GM19099 (cell line): Measurements from ENCODE around the gene EP400.

Experiments
- POLR2A ChIP-seq: IDR thresholded peaks from 3 replicates; pipeline ENCODE4 v1.6.1; 2011; ENCODE audit warnings: low read depth; ENCODE audit not compliant: insufficient read length; ENCODE audit errors: extremely low read depth

Gene EP400

DNA sequence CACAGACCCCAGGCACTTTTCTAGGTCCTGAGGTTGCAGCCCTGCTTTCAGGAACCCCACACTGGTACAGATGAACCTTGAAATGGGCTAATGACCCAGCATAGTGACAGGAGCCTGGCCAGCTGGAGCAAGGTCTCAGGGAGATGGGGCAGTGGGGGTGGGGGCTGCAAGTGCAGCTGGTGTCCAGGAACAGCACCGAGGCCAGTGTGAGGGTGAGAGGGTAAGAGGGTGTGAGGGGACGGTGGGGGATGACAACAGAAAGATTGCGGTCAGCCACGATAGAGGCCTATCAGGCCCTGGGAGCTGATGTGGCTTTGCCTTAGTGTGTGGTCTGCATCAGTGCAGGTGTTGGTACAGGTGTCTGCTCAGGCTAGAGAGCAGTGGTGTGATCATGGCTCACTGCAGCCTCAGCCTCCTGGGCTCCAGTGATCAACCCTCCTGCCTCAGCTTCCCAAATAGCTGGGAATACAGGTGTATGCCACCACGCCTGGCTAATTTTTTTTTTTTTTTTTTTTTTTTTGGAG, 59.7 kb downstream of the EP400 start:
- no peak for TF ChIP-seq POLR2A

DNA sequence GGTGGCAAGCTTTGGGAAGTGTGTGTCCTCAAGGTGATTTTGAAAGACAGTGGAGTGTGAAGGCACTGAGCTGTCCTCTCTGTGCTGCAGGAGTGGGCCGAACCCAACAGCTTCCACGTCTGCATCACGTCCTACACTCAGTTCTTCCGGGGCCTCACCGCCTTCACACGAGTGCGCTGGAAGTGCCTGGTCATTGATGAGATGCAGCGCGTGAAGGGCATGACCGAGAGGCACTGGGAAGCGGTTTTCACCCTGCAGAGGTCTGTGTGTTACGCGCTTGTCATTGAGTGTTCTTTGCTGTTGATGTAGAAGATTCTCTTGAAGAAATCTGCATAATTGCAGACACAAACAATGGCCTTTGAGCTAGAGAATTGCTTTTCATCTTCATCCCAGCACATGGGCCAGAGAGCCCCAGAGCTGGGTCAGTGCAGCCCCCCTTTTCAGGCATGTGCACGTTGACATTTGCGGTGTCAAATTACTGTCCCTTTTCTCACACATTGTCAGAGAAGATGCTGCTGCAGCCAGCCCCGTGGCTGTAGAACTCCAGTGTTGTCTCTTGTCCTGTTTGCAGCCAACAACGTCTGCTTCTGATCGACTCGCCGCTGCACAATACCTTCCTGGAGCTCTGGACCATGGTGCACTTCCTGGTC, 63.3 kb downstream of the EP400 start:
- TF ChIP-seq POLR2A: no peak

DNA sequence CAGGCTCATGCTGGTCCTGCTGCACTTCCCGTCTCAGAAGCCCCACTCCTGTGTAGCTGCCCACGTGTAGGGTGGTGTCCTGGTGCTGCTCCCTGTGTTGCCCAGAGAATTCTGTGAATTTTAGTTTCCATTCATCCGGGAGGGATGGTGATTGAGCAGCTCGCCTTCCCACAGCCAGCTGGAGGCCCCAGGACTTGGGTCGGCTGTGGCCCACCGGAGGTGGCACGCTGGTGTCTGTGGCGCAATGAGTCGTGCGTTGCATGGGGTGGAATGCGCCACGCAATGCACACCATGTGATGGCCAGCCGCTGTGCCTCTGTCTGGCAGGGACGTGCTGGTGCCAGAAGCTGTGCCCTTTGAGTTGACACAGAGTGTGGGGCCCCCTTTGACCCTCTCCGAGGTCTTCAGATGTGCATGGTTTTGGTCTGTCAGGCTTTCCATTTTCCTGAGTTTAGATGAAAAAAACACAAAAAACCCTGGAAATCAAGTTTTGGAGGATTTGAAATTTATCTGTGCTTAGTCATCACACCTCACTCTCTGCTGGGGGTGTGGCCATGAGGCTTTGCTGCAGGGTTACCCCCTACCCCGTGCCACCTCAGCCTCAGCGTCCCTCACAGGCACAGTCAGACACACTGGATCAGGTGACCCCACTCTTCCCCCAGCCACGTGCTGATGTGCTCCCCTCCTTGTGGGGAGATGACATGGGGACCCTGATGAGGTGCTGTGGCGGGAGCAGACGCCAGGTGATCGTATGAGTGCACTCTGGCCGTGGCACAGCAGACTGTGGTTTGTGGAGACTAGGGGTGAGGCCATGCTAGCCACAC, 64.6 kb downstream of the EP400 start:
- no peak for TF ChIP-seq POLR2A

DNA sequence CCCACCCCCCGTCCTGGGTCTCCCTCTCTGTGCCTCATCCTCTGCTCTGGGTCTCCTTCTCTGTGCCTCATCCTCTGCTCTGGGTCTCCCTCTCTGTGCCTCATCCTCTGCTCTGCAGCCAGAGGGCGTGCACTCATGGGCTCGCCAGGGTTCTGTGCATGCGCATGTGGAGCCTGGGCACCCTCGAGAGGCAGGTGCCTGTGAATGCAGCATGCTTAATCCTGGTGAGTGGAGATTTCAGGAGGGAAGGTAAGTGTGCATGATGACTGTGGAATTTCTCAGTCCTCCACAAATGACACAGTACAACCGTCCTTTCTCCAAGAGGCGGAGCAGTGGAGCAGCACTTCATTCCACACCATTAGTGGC, 65.2 kb downstream of the EP400 start:
- no peak for TF ChIP-seq POLR2A

DNA sequence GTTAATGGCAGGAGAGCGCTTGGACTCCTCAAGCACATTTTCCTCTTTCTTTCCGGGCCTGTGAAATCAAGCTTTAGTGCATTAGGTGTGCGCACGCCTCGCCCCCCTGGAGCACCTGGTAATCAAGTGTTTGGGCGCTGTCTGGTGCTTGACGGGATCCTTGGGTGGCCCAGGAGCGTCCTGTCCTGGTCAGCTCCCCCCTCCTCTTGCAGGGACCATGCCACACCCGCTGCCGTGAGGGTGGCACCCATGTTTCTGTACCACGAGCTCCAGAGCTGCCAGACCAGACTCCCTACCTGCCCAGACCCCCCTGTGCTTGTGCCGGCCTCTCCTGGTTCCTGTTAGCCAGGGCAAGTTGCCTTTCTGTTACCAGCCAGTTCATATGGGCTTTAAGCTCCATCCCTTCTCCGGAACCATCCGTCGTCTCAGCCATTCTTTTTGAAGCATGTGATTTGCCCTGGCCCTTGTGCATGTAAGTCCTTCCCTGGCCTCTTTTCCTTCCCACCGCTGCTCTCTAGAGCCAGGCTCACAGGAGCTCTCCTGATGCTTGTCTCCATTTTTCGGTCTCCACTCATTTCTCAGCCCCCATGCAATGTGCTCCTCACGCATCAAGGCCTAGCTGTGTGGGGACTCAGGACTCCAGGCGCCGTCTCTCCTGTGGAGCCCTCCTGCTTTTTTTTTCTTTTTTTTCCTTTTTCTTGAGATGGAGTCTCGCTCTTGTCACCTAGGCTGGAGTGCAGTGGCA, 66.1 kb downstream of the EP400 start:
- no peak for TF ChIP-seq POLR2A

DNA sequence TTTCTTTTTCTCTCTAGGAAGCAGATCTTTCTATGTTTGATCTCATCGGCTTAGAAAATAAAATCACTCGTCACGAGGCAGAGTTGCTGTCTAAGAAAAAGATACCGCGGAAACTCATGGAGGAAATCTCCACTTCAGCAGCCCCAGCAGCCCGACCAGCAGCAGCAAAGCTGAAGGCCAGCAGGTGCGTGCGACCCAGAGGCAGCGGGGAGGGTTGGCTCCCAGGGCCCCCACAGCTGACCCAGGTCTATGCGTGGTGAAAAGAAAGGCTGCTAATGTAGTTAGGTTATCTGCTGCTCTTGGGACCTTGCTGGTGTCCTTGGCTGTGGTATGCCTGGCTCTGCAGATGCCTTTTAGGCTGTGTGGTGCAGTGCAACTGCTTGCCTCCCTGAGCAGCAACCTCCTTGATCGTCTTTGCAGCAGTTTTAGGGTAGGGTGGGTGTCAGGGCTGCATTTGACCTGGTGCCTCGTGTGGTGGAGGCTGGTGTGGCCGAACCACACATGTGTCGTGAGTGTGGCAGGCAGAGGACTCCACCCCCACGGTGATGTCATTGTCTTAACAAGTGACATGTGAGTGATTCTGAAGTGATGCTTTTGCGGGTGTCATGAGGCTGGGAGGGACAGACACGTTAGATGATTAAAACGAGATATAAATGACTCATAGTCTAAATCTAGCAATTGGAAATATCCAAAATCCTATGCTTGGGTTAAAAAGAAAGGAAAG, 68.6 kb downstream of the EP400 start:
- TF ChIP-seq POLR2A: no peak

DNA sequence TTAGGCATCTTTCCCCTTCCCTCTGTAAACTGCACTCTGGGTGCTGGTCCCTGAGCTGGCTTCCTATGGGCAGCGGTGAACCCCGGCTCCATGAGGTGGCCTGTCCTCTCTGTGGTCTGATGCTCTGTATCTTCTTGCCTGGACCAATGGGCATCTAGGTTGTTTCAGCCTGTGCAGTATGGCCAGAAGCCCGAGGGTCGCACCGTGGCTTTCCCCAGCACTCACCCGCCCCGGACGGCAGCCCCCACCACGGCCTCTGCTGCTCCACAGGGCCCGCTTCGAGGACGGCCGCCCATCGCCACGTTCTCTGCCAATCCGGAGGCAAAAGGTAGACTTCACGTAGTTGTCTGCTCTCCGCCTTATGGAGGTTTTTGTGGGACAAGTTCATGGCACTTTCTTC, 70.1 kb downstream of the EP400 start:
- no peak for TF ChIP-seq POLR2A

DNA sequence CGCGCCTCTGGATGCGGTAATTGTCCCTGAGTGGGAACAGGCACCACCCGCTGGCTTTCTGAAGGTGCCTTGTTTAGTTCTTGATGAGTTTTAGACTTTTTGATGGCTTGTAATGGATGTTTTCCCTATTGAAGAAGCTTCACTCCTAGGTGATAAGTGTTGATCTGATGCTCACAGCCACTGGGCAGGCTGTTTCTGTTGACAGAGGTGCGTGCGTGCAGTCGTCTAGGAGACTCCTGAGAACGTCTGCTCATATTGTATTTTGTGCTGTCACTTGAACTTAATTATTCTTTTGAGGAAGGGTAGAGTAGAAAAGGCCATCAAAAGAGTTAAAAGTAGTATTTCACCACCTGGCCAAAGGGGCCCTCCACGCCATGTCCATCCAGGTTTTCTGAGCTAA, 70.5 kb downstream of the EP400 start:
- TF ChIP-seq POLR2A: no peak

DNA sequence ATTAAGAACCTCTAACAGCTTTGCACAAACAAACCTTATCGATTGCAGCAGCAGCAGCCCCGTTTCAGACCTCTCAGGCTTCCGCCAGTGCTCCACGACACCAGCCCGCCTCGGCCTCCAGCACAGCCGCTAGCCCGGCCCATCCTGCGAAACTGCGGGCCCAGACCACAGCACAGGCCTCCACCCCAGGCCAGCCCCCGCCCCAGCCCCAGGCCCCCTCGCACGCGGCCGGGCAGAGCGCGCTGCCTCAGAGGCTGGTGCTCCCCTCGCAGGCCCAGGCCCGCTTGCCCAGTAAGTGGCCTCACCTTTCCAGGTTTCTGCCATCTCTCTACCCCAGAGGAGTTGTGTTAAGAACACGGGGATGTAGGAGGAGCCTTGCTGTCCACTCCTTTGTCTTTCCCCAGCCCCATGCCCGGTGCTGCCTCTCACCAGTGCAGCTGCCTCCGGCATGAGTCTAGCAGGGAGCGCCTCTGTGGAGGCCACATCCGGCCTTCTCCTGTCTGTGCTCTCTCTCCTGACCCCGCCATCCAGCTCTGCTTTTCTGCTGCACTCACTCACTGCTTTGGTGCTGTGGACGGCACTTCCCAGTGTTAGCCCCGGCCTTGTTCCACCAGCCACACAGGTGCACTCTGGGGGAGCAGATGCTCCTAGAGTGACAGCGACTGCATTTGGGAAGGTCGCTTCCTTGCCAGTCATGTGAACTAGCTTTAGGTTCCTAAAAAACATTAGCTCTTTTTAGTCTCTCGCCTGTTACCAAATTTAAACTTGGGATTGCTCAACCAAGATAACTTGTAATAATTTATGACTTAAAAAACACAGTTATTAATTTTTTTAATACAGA, 71.5 kb downstream of the EP400 start:
- no peak for TF ChIP-seq POLR2A

DNA sequence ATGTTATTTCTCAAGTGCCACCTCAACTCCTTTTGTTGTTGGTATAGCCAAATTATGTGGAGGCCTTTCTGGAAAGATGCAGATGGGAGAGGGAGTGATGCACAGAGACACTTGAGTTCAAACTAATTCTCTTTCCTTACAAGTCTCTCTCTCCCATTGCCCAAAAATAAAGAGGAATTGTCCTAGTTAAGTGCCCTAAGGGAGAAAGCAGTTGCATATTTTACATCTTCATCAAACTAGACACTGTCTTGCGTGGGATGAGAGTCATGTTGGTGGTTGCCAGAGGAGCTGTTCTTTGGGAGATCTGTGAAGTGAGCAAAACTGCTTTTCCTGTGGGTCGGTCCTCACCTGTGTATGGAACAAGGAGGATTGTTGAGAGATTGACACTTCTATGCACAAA, 72.2 kb downstream of the EP400 start:
- TF ChIP-seq POLR2A: no peak

DNA sequence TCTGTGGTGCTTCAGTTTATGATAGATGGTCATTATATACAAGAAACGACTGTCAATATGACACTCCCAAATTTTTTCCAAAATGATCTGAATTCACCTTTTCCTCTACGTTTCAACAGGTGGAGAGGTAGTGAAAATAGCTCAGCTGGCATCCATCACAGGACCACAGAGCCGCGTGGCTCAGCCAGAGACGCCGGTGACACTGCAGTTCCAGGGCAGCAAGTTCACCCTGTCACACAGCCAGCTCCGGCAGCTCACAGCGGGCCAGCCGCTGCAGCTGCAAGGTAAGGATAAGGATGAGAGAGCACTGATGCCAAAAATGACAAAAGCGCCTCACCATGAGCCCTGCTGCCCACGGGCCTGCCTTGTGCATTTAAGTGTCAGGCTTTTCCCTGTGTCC, 73.9 kb downstream of the EP400 start:
- TF ChIP-seq POLR2A: no peak

DNA sequence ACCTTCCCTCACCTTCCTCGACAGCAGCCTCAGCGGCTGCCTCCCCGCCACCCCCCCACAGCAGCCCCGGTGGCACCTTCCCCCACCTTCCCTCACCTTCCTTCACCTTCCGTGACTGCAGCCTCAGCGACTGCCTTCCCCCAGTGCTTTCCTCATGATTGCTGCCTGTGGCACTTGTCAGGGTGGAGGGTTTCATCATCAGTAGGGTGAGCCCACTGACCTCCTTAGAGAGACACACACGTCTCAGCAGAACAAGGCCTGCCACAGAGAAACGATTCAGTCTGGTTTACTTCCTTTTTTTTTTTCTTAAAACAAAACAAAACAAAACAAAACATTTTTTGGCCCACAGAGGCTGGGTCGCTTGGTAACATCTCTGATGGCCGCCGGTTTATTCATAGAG, 75.0 kb downstream of the EP400 start:
- TF ChIP-seq POLR2A: no peak

DNA sequence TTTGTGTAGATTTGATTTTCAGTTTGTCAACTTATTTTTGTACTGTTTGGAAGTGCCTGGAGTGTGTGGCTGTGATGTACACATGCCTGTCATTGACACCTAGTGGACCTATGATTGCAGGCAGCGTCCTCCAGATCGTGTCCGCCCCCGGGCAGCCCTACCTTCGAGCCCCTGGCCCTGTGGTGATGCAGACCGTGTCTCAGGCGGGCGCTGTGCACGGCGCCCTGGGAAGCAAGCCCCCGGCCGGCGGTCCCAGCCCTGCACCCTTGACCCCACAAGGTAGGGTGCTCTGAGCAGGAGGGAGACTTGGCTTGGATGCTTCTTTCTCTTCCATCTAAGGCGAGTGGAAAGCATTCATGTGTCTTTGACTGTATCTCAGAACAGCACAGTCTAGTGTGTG, 75.8 kb downstream of the EP400 start:
- no peak for TF ChIP-seq POLR2A
